Peyer's patch (tissue), 4 donors: ENCODE data around the gene VPS26C.
"Not testable (repeated sequence)": the region's sequence is repeated elsewhere in the genome, so short reads cannot be mapped to it uniquely, and the experiment has no call there.

Experiments used
- POLR2A ChIP-seq, 2 donors: fragments of 450-650 bp; IDR thresholded peaks; one replicate each; pipeline ENCODE4 v1.5.1; 2017; ENCODE audit warnings: antibody characterized with exemption in 2 of 2, mild to moderate bottlenecking in 2 of 2, moderate library complexity in 2 of 2
- TF ChIP-seq, protein P1 (sequence below), 6 experiments: fragments of 450-650 bp in 4 of 6; fragments of 200-600 bp in 2 of 6; sonication (generic) in 1 of 6; IDR thresholded peaks; one replicate each; pipeline ENCODE4 v1.5.1; 2017 to 2019; ENCODE audit warnings: antibody characterized with exemption in 6 of 6, mild to moderate bottlenecking in 3 of 6, moderate library complexity in 1 of 6

DNA sequence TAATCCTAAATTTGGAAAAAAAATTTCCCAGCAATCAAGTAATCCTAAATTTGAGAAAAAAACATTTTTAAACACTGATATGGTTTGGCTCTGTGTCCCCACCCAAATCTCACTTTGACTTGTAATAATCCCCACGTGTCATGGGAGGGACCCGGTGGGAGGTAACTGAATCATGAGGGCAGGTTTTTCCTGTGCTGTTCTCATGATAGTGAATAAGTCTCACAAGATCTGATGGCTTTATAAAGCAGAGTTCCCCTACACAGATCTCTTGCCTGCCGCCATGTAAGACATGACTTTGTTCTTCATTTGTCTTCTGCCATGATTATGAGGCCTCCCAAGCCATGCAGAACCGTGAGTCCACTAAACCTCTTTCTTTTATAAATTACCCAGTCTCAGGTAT is 12.1 kb upstream of the VPS26C start:
- TF ChIP-seq, protein P1, sequence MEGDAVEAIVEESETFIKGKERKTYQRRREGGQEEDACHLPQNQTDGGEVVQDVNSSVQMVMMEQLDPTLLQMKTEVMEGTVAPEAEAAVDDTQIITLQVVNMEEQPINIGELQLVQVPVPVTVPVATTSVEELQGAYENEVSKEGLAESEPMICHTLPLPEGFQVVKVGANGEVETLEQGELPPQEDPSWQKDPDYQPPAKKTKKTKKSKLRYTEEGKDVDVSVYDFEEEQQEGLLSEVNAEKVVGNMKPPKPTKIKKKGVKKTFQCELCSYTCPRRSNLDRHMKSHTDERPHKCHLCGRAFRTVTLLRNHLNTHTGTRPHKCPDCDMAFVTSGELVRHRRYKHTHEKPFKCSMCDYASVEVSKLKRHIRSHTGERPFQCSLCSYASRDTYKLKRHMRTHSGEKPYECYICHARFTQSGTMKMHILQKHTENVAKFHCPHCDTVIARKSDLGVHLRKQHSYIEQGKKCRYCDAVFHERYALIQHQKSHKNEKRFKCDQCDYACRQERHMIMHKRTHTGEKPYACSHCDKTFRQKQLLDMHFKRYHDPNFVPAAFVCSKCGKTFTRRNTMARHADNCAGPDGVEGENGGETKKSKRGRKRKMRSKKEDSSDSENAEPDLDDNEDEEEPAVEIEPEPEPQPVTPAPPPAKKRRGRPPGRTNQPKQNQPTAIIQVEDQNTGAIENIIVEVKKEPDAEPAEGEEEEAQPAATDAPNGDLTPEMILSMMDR (IDR thresholded peaks at IDR 0.05): not testable (repeated sequence)
- not testable (repeated sequence) for TF ChIP-seq POLR2A (IDR thresholded peaks at IDR 0.05)
